Measurements from ENCODE around the gene DRC7.
"Not testable (repeated sequence)": the region's sequence is repeated elsewhere in the genome, so short reads cannot be mapped to it uniquely, and the experiment has no call there.

DRC7 gene

DNA sequence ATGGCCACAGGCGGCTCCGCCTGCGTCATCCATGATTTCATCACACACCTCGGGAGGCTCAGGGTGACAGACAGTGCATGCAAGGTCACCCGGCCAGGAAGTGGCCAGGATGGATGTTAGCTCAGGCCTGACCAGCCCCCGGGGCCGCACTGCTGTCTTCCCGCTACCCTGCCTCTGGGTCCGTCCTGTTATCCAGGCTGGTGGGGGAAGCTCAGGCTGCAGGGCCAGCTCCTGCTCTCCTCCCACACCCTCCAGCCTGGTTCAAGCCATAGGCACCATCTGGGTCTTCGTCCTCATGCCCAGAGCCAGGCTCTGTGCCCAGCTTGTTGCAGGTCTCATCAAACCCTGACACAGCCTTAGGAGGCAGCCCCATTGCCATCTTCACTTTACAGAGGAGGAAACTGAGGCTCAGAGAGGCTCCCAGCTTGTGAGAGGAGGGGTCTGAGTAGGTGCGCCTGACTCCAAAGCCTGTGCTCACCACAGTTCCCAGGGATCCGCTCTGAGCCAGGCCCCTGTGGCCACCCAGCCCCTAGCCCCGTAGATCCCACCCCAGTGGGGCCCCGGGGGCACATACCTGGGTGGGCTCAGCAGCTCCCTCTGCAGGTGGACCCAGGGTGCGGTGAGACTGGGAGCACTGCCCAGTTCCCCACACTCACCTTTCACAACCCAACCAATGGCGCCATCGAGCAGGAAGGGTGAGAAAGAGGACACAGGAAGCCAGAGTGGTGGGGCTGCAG lies 26.9 kb upstream of the DRC7 start:
- peaks cover 12% of the 10 kb centered on the region for H3K4me1 Mint-ChIP-seq
- H3K27me3 Mint-ChIP-seq, result no peaks in the 10 kb centered on the region
- H3K27ac Mint-ChIP-seq, result no peak overlapping the region
- H3K9me3 Mint-ChIP-seq, result no peaks in the 10 kb centered on the region
- DNase-seq, result no peak
- H3K4me3 Mint-ChIP-seq, result no peak overlapping the region
- peak; percentile 27 for ATAC-seq

DNA sequence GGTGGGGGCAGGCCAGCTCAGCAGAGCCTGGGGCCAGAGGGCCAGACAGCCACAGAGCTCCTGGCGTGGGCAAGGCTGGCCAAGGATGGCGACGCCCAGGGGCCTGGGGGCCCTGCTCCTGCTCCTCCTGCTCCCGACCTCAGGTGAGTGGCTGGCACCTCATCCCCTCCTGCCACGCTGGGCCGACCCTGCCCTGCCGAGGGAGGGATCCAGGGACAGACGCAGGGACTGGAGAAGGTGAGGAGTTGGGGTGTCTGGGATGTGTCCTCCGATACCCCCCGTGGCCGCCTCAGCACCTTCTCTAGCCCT lies 26.4 kb upstream of the DRC7 start, which contains the start of gene ADGRG3:
TSS of gene ADGRG3 (plus strand) at position 44 of the 309 bp plus-strand sequence. CDS start at position 86, 42 bp downstream.
- Mint-ChIP-seq H3K27ac (peak within 1 kb of the TSS in 1 of 2 donors; percentile 27), H3K4me1 (peaks cover 12% of the 10 kb centered on the region), H3K4me3 (no peak within 1 kb of the TSS), H3K9me3 (no peaks in the 10 kb centered on the region), H3K27me3 (no peaks in the 10 kb centered on the region)
- ATAC-seq (peak; percentile 20), DNase-seq (no peak)

DNA sequence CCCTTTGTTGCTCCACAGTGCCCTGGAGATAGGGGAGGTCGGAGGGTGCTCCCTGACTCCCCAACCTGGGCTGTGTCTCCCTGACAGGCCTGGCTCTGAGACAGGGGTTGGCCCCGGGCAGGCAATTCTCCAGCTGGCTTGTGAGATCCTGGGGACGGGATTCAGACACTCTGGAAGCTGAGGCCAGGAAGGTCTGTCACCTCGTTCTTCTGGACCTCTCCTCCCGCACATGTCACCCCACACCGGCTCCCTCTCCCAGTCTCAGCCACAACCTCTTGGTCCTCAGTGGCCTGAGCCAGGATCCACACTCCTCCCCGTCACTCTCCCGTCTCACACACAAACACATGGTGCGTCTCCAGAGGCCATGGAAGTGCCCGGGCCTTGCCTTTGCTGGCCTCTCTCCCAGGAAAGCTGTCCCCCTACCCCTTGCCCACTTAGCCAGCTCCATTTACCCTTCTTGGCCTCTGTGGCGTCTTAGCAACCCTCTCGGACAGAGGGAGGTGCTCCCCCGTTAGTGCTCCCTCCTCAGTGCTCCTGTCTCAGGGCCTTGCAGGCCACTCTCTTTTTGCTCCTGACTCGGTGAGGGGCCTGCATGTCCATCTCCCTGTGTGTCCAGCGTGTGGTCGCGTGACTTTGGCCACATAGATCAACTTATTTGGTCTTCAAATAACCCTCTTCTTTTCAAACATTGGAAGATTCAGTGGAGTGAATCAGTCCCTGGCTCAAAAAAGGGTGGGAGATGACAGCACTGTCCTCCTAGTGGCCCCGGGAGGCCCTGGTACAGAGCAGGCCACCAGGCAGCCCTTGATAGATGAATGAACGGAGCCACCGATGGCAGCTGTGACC lies 25.8 kb upstream of the DRC7 start:
- H3K4me3 Mint-ChIP-seq, result no peak overlapping the region
- H3K9me3 Mint-ChIP-seq, result no peaks in the 10 kb centered on the region
- no peak for ATAC-seq

DNA sequence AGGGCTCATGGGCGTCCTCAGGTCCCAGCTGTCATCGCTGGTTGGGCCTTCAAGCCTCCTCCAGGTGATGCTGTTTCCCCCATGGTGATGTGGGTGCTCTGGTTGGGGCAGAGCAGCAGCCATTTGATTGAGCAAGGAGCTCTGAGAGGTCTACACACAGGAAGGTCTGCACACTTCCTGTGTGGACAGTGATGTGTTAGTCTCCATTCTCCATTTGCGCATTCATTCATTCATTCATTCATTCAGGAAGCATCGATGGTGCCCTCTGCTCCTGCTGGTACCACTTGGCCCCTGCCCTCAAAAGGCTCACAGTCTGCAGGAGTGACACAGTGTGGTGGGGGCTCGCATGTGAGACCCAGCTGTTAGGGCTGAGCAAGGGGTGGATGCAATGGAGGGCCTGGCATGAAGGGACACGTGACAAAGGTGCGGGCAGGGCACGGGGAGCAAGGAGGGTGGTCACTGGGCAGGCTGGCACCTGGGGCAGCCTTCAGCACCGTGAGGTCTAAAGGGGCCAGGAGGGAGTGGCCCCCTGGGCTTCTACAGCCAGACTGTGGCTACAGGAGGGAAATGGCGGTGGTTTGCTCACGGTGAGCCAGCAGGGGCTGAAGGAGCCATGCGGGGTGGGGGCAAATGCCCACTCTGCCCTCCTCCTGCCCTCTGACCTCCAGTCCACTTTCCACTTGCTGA lies 25.0 kb upstream of the DRC7 start:
- no peaks in the 10 kb centered on the region for H3K9me3 Mint-ChIP-seq
- ATAC-seq (no peak), DNase-seq (no peak)
- H3K27me3 Mint-ChIP-seq, result no peaks in the 10 kb centered on the region
- H3K4me3 Mint-ChIP-seq, result no peak overlapping the region
- peaks cover 12% of the 10 kb centered on the region for H3K4me1 Mint-ChIP-seq
- H3K27ac Mint-ChIP-seq, result no peak overlapping the region

More for the DNA sequence above, 25.8 kb upstream of the DRC7 start:
- DNase-seq, result no peak
- Mint-ChIP-seq H3K27ac (peak overlapping the region in 1 of 2 donors; percentile 27), H3K27me3 (no peaks in the 10 kb centered on the region), H3K4me1 (peaks cover 12% of the 10 kb centered on the region)

DNA sequence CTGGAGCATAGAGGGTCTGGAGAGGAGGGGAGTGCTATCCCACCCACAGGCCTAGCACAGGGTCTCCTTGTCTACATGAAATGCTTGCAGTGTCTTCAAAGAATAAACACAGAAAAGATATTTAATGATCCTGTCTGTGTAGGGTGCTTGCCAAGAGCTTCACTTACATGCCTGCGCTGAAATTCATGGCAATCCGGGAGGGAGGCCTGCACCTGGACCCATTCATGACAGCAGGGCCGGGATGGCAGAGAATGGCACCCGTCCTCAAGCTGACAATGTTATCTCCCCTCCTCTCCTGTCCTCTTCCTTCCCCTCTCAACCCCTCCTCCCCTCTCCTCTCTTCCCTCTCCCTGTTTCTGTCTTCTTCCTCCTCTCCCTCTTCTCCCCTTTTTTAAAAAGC lies 24.4 kb upstream of the DRC7 start:
- no peak overlapping the region for H3K4me3 Mint-ChIP-seq
- H3K9me3 Mint-ChIP-seq, result no peaks in the 10 kb centered on the region
- peaks cover 12% of the 10 kb centered on the region for H3K4me1 Mint-ChIP-seq
- H3K27me3 Mint-ChIP-seq, result no peaks in the 10 kb centered on the region
- ATAC-seq (no peak), DNase-seq (no peak)
- peak overlapping the region in 1 of 2 donors; percentile 12 for H3K27ac Mint-ChIP-seq

DNA sequence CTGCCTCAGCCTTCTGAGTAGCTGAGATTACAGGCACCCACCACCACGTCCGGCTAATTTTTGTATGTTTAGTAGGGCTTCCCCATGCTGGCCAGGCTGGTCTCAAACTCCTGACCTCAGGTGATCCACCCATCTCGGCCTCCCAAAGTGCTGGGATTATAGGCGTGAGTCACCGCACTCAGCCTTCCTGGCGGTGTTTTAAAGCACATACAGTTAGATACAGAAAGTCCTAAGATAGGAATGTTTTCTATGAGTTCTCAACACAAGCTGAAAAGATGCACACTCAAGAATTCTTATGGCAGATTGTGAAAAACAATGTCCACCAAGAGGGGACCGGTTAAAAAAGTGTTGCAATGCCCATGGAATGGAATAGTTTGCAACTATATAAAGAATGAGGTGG lies 23.2 kb upstream of the DRC7 start:
- peaks cover 12% of the 10 kb centered on the region for H3K4me1 Mint-ChIP-seq
- not testable (repeated sequence) for ATAC-seq, H3K4me3 Mint-ChIP-seq, H3K27ac Mint-ChIP-seq, H3K9me3 Mint-ChIP-seq, H3K27me3 Mint-ChIP-seq, DNase-seq

DNA sequence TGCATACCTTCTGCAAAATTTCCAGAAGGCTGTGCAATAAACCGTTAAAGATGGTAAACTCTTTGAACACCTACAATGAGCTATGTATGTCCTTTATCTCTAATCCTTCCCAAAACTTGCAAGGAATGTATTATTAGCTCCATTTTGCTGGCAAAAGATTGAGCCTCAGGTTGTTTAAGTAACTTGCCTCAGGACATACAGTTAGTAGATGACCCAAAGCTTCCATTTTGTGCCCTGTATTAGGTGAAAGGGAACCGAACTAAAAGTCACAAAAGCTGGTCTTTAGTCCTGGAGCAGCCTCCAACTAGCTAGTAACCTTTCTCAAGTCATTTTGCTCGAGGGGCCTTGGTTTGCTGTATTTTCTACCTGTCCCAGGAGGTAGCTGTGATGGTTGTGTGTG lies 22.2 kb upstream of the DRC7 start:
- Mint-ChIP-seq H3K27me3 (no peaks in the 10 kb centered on the region), H3K9me3 (no peaks in the 10 kb centered on the region), H3K4me3 (no peak overlapping the region), H3K4me1 (peaks cover 12% of the 10 kb centered on the region), H3K27ac (no peak overlapping the region)
- ATAC-seq (no peak), DNase-seq (no peak)

DNA sequence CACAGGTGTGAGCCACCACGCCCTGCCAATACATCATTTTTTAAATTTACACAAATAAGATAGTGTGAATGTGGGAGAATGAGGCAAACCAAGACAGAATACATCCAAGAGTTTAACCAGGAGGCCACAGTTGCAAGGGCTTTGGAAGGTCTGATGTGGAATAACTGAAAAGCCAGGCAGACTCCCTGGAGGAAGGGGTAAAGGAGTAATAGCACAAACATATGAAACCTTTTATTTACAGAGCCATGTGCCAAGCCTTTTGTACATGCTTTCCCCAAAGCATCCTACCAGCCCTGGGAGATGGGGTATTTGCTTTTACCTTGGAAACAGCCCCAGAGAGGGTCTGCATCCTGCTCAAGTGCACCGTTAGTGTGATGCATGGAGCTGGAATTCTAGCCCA lies 21.8 kb upstream of the DRC7 start:
- H3K27me3 Mint-ChIP-seq, result no peaks in the 10 kb centered on the region
- H3K4me3 Mint-ChIP-seq, result no peak overlapping the region
- no peak for DNase-seq
- H3K4me1 Mint-ChIP-seq, result peaks cover 12% of the 10 kb centered on the region
- ATAC-seq, result no peak
- H3K27ac Mint-ChIP-seq, result no peak overlapping the region
- H3K9me3 Mint-ChIP-seq, result no peaks in the 10 kb centered on the region

DNA sequence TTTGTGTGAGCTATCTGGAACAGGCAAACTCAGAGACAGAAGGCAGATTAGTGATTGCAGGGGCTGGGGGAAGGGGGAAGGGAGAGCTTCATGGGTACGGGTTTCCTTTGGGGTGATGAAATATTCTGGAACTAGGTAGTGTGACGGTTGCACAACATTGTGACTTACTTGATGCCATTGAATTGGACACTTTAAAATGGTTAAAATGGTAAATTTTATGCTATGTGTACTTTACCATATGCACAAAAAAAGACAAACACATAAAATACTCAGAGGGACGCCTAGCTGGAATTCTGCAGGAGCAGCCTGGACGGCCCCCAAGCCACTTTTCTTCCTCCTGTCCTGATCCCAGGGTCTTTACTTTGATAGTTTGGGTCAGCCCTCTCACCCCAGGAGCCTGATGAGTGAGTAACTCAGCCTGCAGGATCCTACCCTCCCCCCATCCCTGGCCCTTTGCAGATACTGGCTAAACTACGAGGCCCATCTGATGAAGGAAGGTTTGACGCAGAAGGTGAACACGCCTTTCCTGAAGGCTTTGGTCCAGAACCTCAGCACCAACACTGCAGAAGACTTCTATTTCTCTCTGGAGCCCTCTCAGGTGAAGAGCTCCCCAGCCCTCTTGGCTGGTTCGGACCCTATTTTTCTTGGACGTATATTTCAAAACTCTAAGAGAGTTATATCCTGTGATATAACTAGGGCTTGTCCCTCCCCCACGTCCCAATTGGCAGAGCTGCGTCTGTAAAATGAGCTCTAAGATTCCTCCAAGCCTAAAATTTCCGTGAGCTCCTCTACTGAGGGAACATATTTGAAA lies 18.7 kb upstream of the DRC7 start:
- H3K27ac Mint-ChIP-seq, result no peak overlapping the region
- no peak overlapping the region for H3K4me3 Mint-ChIP-seq
- no peaks in the 10 kb centered on the region for H3K27me3 Mint-ChIP-seq
- ATAC-seq (no peak), DNase-seq (no peak)
- H3K4me1 Mint-ChIP-seq, result no peaks in the 10 kb centered on the region
- no peaks in the 10 kb centered on the region for H3K9me3 Mint-ChIP-seq

DNA sequence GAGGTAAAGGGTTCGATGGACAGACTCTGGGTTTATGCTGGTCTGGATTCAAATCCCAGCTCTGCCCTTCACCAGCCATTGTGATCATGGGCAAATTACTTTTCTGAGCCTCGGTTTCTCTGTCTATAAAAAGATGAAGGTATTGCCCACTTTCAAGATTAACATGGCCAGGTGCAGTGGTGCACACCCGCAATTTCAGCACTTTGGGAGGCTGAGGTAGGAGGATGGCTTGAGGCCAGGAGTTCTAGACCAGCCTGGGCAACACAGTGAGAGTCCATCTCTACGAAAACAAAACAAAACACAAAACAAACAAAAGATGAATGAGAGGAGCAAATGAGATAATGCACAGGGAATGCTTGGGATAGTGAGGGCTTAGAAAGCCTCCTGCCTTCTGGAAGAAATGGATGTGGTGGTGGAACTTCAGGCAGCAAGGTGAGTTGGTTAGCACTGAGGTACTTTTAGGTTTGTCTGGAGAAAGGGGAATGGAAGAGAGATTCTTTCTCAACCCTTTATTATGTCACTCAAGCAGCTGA lies 18.0 kb upstream of the DRC7 start:
- no peaks in the 10 kb centered on the region for H3K9me3 Mint-ChIP-seq
- no peak for ATAC-seq

DNA sequence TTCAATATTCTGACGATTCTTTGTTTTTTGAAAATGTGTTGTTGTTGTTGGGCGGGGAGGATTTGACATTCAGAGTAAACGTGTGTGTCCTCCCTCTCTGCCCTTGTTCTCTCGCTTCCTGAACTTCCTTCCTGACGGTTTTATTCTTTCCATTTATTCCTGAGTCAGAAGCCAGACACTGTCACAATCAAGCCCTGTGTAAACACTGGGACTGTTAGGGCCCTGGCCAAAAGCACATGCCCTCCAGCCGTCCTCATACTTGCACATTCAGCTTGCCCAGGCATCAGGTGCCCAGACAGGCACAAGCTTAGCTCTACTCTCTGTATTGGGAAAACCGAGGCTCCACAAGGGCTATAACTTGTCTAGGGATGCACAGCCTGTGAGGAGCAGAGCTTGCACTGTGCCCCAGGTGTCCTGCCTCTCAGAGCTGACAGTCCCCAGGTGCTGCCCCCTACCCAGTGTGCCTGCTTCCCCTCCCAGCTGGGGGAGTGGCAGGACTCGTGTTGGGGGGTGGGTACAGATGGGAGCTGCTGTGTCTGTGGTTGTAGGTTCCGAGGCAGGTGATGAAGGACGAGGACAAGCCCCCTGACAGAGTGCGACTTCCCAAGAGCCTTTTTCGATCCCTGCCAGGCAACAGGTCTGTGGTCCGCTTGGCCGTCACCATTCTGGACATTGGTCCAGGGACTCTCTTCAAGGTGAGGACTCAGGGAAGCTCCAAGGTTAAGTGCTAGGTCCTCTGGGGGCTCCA lies 16.8 kb upstream of the DRC7 start:
- H3K27me3 Mint-ChIP-seq, result no peaks in the 10 kb centered on the region
- ATAC-seq, result no peak
- H3K4me1 Mint-ChIP-seq, result no peaks in the 10 kb centered on the region
- no peak for DNase-seq
- no peak overlapping the region for H3K4me3 Mint-ChIP-seq
- H3K9me3 Mint-ChIP-seq, result no peaks in the 10 kb centered on the region
- H3K27ac Mint-ChIP-seq, result no peak overlapping the region

More for the DNA sequence above, 18.0 kb upstream of the DRC7 start:
- no peaks in the 10 kb centered on the region for H3K27me3 Mint-ChIP-seq
- H3K4me3 Mint-ChIP-seq, result no peak overlapping the region
- DNase-seq, result no peak
- no peak overlapping the region for H3K27ac Mint-ChIP-seq
- no peaks in the 10 kb centered on the region for H3K4me1 Mint-ChIP-seq

DNA sequence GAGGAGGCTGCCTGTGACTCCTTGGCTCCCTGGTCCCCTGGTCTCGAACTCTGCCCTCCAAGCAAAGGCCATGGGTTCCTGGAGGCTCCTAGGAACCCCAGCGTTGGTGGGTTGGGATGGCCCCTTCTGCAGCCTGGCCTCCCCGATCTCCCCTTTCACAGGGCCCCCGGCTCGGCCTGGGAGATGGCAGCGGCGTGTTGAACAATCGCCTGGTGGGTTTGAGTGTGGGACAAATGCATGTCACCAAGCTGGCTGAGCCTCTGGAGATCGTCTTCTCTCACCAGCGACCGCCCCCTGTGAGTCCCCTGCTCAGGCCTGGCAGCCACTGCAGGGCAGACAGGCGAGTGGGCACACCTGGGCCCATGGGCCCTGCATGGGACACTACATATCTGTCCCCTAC lies 15.6 kb upstream of the DRC7 start:
- Mint-ChIP-seq H3K27ac (no peak overlapping the region), H3K27me3 (no peaks in the 10 kb centered on the region), H3K9me3 (no peaks in the 10 kb centered on the region), H3K4me1 (no peaks in the 10 kb centered on the region), H3K4me3 (no peak overlapping the region)
- ATAC-seq (peak; percentile 14), DNase-seq (no peak)

DNA sequence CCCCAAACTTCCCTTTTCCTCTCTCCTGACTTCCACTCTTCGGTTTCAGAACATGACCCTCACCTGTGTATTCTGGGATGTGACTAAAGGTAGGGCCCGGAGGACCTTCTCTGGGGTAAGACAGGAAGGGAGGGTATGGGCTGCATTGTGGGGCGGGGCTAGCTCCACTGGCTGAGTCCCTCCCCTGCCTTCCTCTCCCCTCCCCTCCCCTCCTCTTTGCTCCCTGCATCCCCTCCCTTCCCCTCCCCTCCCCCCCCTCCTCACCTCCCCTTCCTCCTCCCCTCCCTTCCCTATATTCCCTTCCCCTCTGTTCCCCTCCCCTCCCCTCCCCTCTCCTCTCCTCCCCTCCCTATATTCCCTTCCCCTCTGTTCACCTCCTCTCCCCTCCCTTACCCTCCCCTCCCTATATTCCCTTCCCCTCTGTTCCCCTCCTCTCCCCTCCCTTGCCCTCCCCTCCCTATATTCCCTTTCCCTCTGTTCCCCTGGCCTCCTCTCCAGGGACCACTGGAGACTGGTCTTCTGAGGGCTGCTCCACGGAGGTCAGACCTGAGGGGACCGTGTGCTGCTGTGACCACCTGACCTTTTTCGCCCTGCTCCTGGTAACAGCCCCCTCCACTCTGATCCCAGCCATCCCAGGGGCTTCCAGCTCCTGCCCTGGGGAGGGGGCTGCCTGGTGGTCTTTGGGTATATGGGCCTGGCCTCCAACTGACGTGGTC lies 14.7 kb upstream of the DRC7 start:
- no peak overlapping the region for H3K4me3 Mint-ChIP-seq
- no peak for DNase-seq
- peak overlapping the region in 1 of 2 donors; percentile 67 for H3K27ac Mint-ChIP-seq
- H3K4me1 Mint-ChIP-seq, result no peaks in the 10 kb centered on the region
- H3K27me3 Mint-ChIP-seq, result no peaks in the 10 kb centered on the region
- peak; percentile 18 for ATAC-seq
- H3K9me3 Mint-ChIP-seq, result no peaks in the 10 kb centered on the region

DNA sequence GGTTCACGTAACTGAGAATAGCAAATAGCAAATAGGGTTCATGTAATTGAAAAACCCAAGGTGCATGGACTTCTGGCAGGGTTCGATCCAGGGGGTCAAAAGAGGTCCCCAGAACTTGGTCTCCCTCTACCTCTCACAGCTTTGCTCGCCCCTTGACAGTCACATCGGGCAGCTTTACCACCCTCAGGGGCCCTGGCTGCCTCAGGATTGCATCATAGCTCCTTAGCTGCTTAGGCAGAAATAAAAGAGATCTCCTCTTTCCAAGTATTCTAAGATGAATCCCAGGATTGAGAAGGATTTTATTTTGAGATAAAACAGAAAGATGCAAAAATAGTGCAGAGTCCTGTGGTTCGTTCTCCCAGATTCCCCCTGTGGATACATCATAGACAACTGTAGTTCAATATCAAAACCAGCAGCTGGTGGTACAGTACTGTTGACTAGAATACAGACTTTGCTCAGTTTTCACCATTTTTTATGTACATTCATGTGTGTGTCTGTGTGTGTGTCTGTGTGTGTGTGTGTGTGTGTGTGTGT lies 13.7 kb upstream of the DRC7 start:
- H3K9me3 Mint-ChIP-seq, result no peaks in the 10 kb centered on the region
- DNase-seq (no peak), ATAC-seq (no peak)
- no peaks in the 10 kb centered on the region for H3K4me1 Mint-ChIP-seq
- no peak overlapping the region for H3K27ac Mint-ChIP-seq
- no peak overlapping the region for H3K4me3 Mint-ChIP-seq
- H3K27me3 Mint-ChIP-seq, result no peaks in the 10 kb centered on the region

Measured in stimulated activated naive CD8-positive, alpha-beta T cell treated with anti-CD3 and anti-CD28 coated beads, Interleukin-15, amount 100 ng/mL, for 72 hours (primary cell).